22Rv1 (cell line): Measurements from ENCODE around the gene GTF2IRD1.
A peak's percentile ranks its signal among the peaks of the same experiment; 100 is the strongest.

Source experiments
- H3K27ac ChIP-seq: fragments of 450-650 bp; 2 replicates; pipeline ENCODE4 v1.5.1; 2017
- CTCF ChIP-seq: fragments of 450-650 bp; IDR thresholded peaks from 2 replicates; pipeline ENCODE4 v1.5.1; 2017; ENCODE audit warnings: mild to moderate bottlenecking
- ZFX ChIP-seq: fragments of 450-650 bp; IDR thresholded peaks from 2 replicates; pipeline ENCODE4 v1.6.1; 2017; ENCODE audit warnings: antibody characterized with exemption, borderline replicate concordance

Gene GTF2IRD1

GRCh38 chr7:74454925-74455288, 1.2 kb downstream of the GTF2IRD1 start:
- peak overlapping the region; percentile 66 for H3K27ac ChIP-seq

GRCh38 chr7:74455291-74455804, 1.6 kb downstream of the GTF2IRD1 start:
- peak overlapping the region; percentile 66 for H3K27ac ChIP-seq
- TF ChIP-seq ZFX (no peak), CTCF (no peak)

More at GRCh38 chr7:74454925-74455288, 1.2 kb downstream of the GTF2IRD1 start:
- TF ChIP-seq CTCF (no peak), ZFX (no peak)

- H3K27ac ChIP-seq = peak overlapping the region; percentile 66
- TF ChIP-seq CTCF (no peak), ZFX (no peak)
Measured at GRCh38 chr7:74455928-74456327, 2.2 kb downstream of the GTF2IRD1 start.

GRCh38 chr7:74457007-74457406, 3.3 kb downstream of the GTF2IRD1 start:
- TF ChIP-seq CTCF (no peak), ZFX (no peak)
- H3K27ac ChIP-seq = no peak overlapping the region

GRCh38 chr7:74461970-74462706, 8.4 kb downstream of the GTF2IRD1 start:
- H3K27ac ChIP-seq = no peak overlapping the region
- no peak for TF ChIP-seq CTCF
- no peak for TF ChIP-seq ZFX

- TF ChIP-seq CTCF = no peak
- TF ChIP-seq ZFX = no peak
- no peak overlapping the region for H3K27ac ChIP-seq
Measured at GRCh38 chr7:74462707-74463100, 9.0 kb downstream of the GTF2IRD1 start.
